ENCODE results near the gene MED20.

DNA sequence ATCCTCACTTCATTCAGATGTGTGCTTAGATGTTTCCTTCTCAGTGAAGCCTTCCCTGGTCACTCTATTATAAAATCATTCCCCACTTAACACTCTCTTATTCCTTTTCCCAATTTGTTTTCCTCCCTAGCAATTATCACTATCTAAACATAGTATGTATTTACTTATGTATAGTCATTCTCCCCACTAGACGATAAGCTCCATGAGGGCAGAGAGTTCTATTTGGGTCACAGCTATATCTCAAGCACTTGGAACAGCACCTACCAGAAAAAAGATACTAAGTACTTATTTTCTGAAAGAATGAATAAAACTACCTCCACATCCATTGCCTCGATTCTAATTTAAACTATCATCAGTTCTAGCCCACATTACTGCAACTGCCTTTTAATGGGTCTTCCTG is 62.2 kb downstream of the MED20 start:
- TF ChIP-seq, protein P1, sequence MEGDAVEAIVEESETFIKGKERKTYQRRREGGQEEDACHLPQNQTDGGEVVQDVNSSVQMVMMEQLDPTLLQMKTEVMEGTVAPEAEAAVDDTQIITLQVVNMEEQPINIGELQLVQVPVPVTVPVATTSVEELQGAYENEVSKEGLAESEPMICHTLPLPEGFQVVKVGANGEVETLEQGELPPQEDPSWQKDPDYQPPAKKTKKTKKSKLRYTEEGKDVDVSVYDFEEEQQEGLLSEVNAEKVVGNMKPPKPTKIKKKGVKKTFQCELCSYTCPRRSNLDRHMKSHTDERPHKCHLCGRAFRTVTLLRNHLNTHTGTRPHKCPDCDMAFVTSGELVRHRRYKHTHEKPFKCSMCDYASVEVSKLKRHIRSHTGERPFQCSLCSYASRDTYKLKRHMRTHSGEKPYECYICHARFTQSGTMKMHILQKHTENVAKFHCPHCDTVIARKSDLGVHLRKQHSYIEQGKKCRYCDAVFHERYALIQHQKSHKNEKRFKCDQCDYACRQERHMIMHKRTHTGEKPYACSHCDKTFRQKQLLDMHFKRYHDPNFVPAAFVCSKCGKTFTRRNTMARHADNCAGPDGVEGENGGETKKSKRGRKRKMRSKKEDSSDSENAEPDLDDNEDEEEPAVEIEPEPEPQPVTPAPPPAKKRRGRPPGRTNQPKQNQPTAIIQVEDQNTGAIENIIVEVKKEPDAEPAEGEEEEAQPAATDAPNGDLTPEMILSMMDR (conservative IDR thresholded peaks at IDR 0.05; ENCODE audit: low read depth, low read length): no peak
- no peak for TF ChIP-seq EZH2 (IDR thresholded peaks at IDR 0.05; ENCODE audit: borderline replicate concordance, low read depth, low read length, poor library complexity, severe bottlenecking)

Data from A673 (cell line).